Right lobe of liver (tissue), 6 donors: ENCODE data around the gene ERRFI1. TPM values are rescaled to one million over a fixed set of nuclear protein-coding genes. Genes with fewer than 3 reads are reported as not detected.
A peak's percentile ranks its signal among the peaks of the same experiment; 100 is the strongest.

Source experiments
- ATAC-seq, 4 donors: fragments of 200-7000 bp; cut with Tn5 transposase; one replicate each; pipeline ENCODE4 v1.9.1; 2020; ENCODE audit warnings: mild to moderate bottlenecking in 4 of 4, moderate library complexity in 4 of 4
- DNase-seq, 3 donors: peaks; one replicate each; pipeline ENCODE4 v3.0.0-alpha.2; 2020
- H3K27ac ChIP-seq, 3 donors: fragments of 200-600 bp; one replicate each; pipeline ENCODE4 v1.8.0; 2022
- H3K27me3 ChIP-seq, 2 donors: fragments of 200-600 bp; one replicate each; pipeline ENCODE4 v1.8.0; 2022
- H3K36me3 ChIP-seq, 4 donors: fragments of 200-600 bp; sonication (generic) in 1 of 4; one replicate each; pipeline versions ENCODE4 v1.5.1 to v1.8.0; 2017 to 2022; ENCODE audit warnings: control low read depth in 1 of 4
- H3K4me1 ChIP-seq, 4 donors: fragments of 200-600 bp; sonication (generic) in 1 of 4; one replicate each; pipeline versions ENCODE4 v1.5.1 to v1.8.0; 2017 to 2022; ENCODE audit warnings: control low read depth in 1 of 4
- H3K4me3 ChIP-seq, 3 donors: fragments of 200-600 bp; one replicate each; pipeline ENCODE4 v1.8.0; 2022
- H3K9me3 ChIP-seq, 4 donors: fragments of 200-600 bp; sonication (generic) in 1 of 4; one replicate each; pipeline versions ENCODE4 v1.5.1 to v1.8.0; 2017 to 2022; ENCODE audit warnings: control low read depth in 1 of 4
- CTCF ChIP-seq, 4 donors: fragments of 200-600 bp in 3 of 4; fragments of 450-650 bp in 1 of 4; IDR thresholded peaks; one replicate each; pipeline versions ENCODE4 v1.5.1 to v1.8.0; 2016 to 2022; ENCODE audit warnings: antibody characterized with exemption in 4 of 4, mild to moderate bottlenecking in 2 of 4
- POLR2A ChIP-seq: fragments of 450-650 bp; IDR thresholded peaks from one replicate; pipeline ENCODE4 v1.6.1; 2017; ENCODE audit warnings: antibody characterized with exemption, mild to moderate bottlenecking
- WGBS: methylation state at CpG from one replicate; pipeline ENCODE4 v1.1.6; 2018; ENCODE audit warnings: low coverage, low lambda C conversion rate; ENCODE audit not compliant: insufficient coverage; ENCODE audit errors: missing lambda C conversion rate; 5-methylcytosine and 5-hydroxymethylcytosine counted together
- intact Hi-C, 2 donors: fragments of 100-400 bp; cut with DNase I; formaldehyde crosslinking; loops; one replicate each; pipeline versions ENCODE4 v1.11.2 to v1.14.1; 2022
- total RNA-seq, 6 experiments: library from RNA; depleted of rRNA in 2 of 6; stranded (reverse); fragments of >200 nt in 2 of 6; fragmentation: NEBNext Ultra II Directional in 3 of 6; extraction: Animal tissue kit (Norgen Biotek cat#: 25700) in 3 of 6; gene quantifications; one replicate each; pipeline versions ENCODE4 v1.1.0 to v1.2.4, GENCODE V29; 2016 to 2023
- donor health status: DM: no; HTN: yes; CAD: no.
- donor health status: DM: no; HTN: no; CAD: no.
- donor health status: DM: no; HTN: no; CAD: no.
- donor health status: DM: no; HTN: yes; CAD: no.
- donor health status: DM: no; HTN: yes; CAD: no.

ERRFI1 gene
- total RNA-seq, 6 experiments from 2014 or later = 109 to 539 (median 214) TPM

GRCh38 chr1:8012955-8013354 lies 13.2 kb downstream of the ERRFI1 start:
- intact Hi-C loops = no loop called here
- TF ChIP-seq CTCF (IDR thresholded peaks at IDR 0.05) (no peak), POLR2A (no peak)
- Histone ChIP-seq H3K27ac (peak overlapping the region in 1 of 3 donors; percentile 3), H3K9me3 (no peaks in the 10 kb centered on the region), H3K36me3 (peaks cover 0 to 72% (median 36%) of the 10 kb centered on the region in 4 donors), H3K4me1 (peaks cover 0 to 34% (median 6%) of the 10 kb centered on the region in 4 donors), H3K4me3 (no peak overlapping the region), H3K27me3 (no peaks in the 10 kb centered on the region)
- ATAC-seq (peak in 2 of 4 donors; percentile 1 to 17), DNase-seq (peak in 1 of 3 donors; percentile 41)
- 69% methylated on average over 4 of the region's 4 CpGs for WGBS

- TF ChIP-seq CTCF (IDR thresholded peaks at IDR 0.05) (no peak), POLR2A (no peak)
- Histone ChIP-seq H3K27ac (no peak overlapping the region), H3K9me3 (no peaks in the 10 kb centered on the region), H3K36me3 (peaks cover 0 to 65% (median 36%) of the 10 kb centered on the region in 4 donors), H3K4me3 (no peak overlapping the region), H3K4me1 (peaks cover 0 to 30% (median 6%) of the 10 kb centered on the region in 4 donors), H3K27me3 (no peaks in the 10 kb centered on the region)
- intact Hi-C loops = no loop called here
- DNase-seq (peak in 1 of 3 donors; percentile 27), ATAC-seq (peak in 1 of 4 donors; percentile 2)
- WGBS = 71% methylated on average over 7 of the region's 7 CpGs
These were observed 13.9 kb downstream of the ERRFI1 start for GRCh38 chr1:8011923-8012858.

- H3K4me1 ChIP-seq = peaks cover 0 to 18% (median 8%) of the 10 kb centered on the region in 4 donors
- no peak overlapping the region for H3K4me3 ChIP-seq
- no peaks in the 10 kb centered on the region for H3K9me3 ChIP-seq
- DNase-seq = peak in 1 of 3 donors; percentile 55
- 74% methylated on average over 3 of the region's 4 CpGs for WGBS
- TF ChIP-seq CTCF (IDR thresholded peaks at IDR 0.05) = no peak
- no peak for TF ChIP-seq POLR2A
- peak in 1 of 4 donors; percentile 3 for ATAC-seq
- H3K27me3 ChIP-seq = no peaks in the 10 kb centered on the region
- intact Hi-C loops = no loop called here
- H3K36me3 ChIP-seq = peaks cover 0 to 56% (median 34%) of the 10 kb centered on the region in 4 donors
- peak overlapping the region in 1 of 3 donors; percentile 10 for H3K27ac ChIP-seq
These were observed 15.1 kb downstream of the ERRFI1 start for GRCh38 chr1:8011016-8011415.

- DNase-seq (peak in 2 of 3 donors; percentile 42 to 62), ATAC-seq (peak; percentile 9 to 30 (median 18))
- intact Hi-C loops = no loop called here
- H3K27me3 ChIP-seq = no peaks in the 10 kb centered on the region
- H3K9me3 ChIP-seq = no peaks in the 10 kb centered on the region
- no peak for TF ChIP-seq CTCF (IDR thresholded peaks at IDR 0.05)
- TF ChIP-seq POLR2A = peak; percentile 31
- H3K27ac ChIP-seq = peak overlapping the region in 2 of 3 donors; percentile 10 to 13
- peaks cover 0 to 16% (median 8%) of the 10 kb centered on the region in 4 donors for H3K4me1 ChIP-seq
- no peak overlapping the region for H3K4me3 ChIP-seq
- WGBS = 68% methylated on average over 5 of the region's 8 CpGs
- peaks cover 0 to 52% (median 30%) of the 10 kb centered on the region in 4 donors for H3K36me3 ChIP-seq
These were observed 15.9 kb downstream of the ERRFI1 start for GRCh38 chr1:8010080-8010664.
